ENCODE results near the gene CCDC85A. TPM values are rescaled to one million over a fixed set of nuclear protein-coding genes. Genes with fewer than 3 reads are reported as not detected.

The CCDC85A gene
- total and polyA plus RNA-seq, 4 donors, result 1.7 to 10.5 (median 6.6) TPM

DNA sequence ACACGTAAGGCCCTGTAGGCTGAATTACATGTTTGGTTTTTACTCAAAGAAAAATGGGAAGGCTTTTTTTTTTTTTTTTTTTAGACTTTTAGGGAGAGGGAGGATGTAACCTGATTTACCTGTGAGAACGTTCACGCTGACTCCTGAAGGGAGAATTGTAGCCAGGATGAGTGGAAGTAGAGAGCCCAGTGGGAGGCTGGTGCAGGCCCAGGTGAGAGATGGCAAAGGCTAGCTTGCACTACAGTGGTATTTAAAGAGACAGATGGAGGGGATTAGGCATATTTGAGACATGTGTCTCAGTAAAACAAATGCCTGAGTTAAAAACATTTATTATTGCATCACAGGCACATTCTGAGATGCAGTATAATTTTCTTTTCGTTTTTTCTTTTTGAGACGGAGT lies 107.9 kb downstream of the CCDC85A start:
- ATAC-seq (ENCODE audit: insufficient read depth, low FRiP score) (no peak), DNase-seq (no peak)
- no peaks in the 10 kb centered on the region for H3K36me3 ChIP-seq (ENCODE audit: control insufficient read depth in 4 of 4, insufficient read depth in 4 of 4, low read length in 4 of 4)
- TF ChIP-seq, protein P1, sequence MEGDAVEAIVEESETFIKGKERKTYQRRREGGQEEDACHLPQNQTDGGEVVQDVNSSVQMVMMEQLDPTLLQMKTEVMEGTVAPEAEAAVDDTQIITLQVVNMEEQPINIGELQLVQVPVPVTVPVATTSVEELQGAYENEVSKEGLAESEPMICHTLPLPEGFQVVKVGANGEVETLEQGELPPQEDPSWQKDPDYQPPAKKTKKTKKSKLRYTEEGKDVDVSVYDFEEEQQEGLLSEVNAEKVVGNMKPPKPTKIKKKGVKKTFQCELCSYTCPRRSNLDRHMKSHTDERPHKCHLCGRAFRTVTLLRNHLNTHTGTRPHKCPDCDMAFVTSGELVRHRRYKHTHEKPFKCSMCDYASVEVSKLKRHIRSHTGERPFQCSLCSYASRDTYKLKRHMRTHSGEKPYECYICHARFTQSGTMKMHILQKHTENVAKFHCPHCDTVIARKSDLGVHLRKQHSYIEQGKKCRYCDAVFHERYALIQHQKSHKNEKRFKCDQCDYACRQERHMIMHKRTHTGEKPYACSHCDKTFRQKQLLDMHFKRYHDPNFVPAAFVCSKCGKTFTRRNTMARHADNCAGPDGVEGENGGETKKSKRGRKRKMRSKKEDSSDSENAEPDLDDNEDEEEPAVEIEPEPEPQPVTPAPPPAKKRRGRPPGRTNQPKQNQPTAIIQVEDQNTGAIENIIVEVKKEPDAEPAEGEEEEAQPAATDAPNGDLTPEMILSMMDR (IDR thresholded peaks at IDR 0.05; ENCODE audit: control extremely low read depth, extremely low read depth), result no peak
- H3K4me3 ChIP-seq, result no peak overlapping the region
- H3K27me3 ChIP-seq (ENCODE audit: control insufficient read depth in 3 of 3, insufficient read depth in 3 of 3, low read length in 2 of 3), result no peaks in the 10 kb centered on the region
- peaks cover 0 to 7% (median 0%) of the 10 kb centered on the region in 5 donors for H3K4me1 ChIP-seq (ENCODE audit: control insufficient read depth in 5 of 5, insufficient read depth in 5 of 5, low read length in 5 of 5)
- no peak overlapping the region for H3K27ac ChIP-seq (ENCODE audit: low read depth in 1 of 2, low read length in 1 of 2)
- WGBS, 2 donors, result 81 to 90% methylated on average over 5 of the region's 5 CpGs
- H3K9me3 ChIP-seq (ENCODE audit: control insufficient read depth in 4 of 4, insufficient read depth in 3 of 4, low read length in 3 of 4), result no peaks in the 10 kb centered on the region
- H3K9ac ChIP-seq (ENCODE audit: insufficient read depth in 1 of 2, low read length in 2 of 2), result no peak overlapping the region

DNA sequence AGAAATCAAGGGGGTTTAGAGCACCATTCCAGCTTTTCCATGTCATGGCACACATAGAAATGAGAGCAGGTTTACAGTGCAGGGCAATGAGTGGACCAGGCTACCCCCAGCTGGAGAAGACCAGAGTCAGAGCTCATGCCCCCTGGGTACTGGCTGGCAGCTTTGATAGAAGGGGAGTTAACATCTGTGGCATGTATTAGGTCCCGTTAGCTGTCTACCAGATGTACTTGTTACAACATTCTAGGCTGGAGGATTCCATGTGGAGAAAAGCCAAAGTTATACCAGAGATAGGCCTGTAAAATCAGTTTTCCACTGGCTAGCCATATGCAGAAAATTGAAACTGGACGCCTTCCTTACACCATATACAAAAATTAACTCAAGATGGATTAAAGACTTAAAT lies 109.2 kb downstream of the CCDC85A start:
- ATAC-seq (ENCODE audit: insufficient read depth, low FRiP score) (no peak), DNase-seq (no peak)
- Histone ChIP-seq H3K27ac (ENCODE audit: low read depth in 1 of 2, low read length in 1 of 2) (no peak overlapping the region), H3K4me3 (no peak overlapping the region), H3K27me3 (ENCODE audit: control insufficient read depth in 3 of 3, insufficient read depth in 3 of 3, low read length in 2 of 3) (no peaks in the 10 kb centered on the region), H3K4me1 (ENCODE audit: control insufficient read depth in 5 of 5, insufficient read depth in 5 of 5, low read length in 5 of 5) (peaks cover 0 to 8% (median 0%) of the 10 kb centered on the region in 5 donors), H3K9me3 (ENCODE audit: control insufficient read depth in 4 of 4, insufficient read depth in 3 of 4, low read length in 3 of 4) (no peaks in the 10 kb centered on the region), H3K36me3 (ENCODE audit: control insufficient read depth in 4 of 4, insufficient read depth in 4 of 4, low read length in 4 of 4) (no peaks in the 10 kb centered on the region), H3K9ac (ENCODE audit: insufficient read depth in 1 of 2, low read length in 2 of 2) (no peak overlapping the region)
- TF ChIP-seq, protein P1 (IDR thresholded peaks at IDR 0.05; ENCODE audit: control extremely low read depth, extremely low read depth), result no peak
- 91% methylated on average over 2 of the region's 2 CpGs for WGBS, 2 donors

DNA sequence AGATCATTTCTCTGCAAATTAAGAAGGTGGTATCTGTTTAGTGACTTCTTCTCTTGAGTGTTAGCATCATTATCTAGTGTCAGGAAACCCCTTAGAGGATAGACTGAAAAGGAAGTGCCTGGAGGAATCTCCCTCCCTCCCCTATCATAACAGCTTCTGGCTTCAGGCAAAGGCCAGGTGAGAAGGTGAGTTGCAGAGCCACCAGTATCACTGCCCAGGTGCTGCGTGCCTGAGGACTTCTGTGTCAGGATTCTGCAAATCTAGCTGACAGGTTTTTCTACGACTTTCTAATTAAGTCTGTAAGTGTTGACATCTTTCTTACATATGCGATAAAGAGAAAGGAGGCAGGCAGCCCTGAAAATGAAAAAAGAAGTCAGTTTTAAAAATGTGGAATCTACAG lies 111.9 kb downstream of the CCDC85A start:
- peaks cover 0 to 5% (median 0%) of the 10 kb centered on the region in 5 donors for H3K4me1 ChIP-seq (ENCODE audit: control insufficient read depth in 5 of 5, insufficient read depth in 5 of 5, low read length in 5 of 5)
- H3K36me3 ChIP-seq (ENCODE audit: control insufficient read depth in 4 of 4, insufficient read depth in 4 of 4, low read length in 4 of 4), result no peaks in the 10 kb centered on the region
- DNase-seq, result no peak
- no peaks in the 10 kb centered on the region for H3K9me3 ChIP-seq (ENCODE audit: control insufficient read depth in 4 of 4, insufficient read depth in 3 of 4, low read length in 3 of 4)
- 82 to 86% methylated on average over 3 of the region's 3 CpGs for WGBS, 2 donors
- no peak overlapping the region for H3K9ac ChIP-seq (ENCODE audit: insufficient read depth in 1 of 2, low read length in 2 of 2)
- TF ChIP-seq, protein P1 (IDR thresholded peaks at IDR 0.05; ENCODE audit: control extremely low read depth, extremely low read depth), result no peak
- no peak overlapping the region for H3K27ac ChIP-seq (ENCODE audit: low read depth in 1 of 2, low read length in 1 of 2)
- ATAC-seq (ENCODE audit: insufficient read depth, low FRiP score), result no peak
- H3K27me3 ChIP-seq (ENCODE audit: control insufficient read depth in 3 of 3, insufficient read depth in 3 of 3, low read length in 2 of 3), result no peaks in the 10 kb centered on the region
- no peak overlapping the region for H3K4me3 ChIP-seq

DNA sequence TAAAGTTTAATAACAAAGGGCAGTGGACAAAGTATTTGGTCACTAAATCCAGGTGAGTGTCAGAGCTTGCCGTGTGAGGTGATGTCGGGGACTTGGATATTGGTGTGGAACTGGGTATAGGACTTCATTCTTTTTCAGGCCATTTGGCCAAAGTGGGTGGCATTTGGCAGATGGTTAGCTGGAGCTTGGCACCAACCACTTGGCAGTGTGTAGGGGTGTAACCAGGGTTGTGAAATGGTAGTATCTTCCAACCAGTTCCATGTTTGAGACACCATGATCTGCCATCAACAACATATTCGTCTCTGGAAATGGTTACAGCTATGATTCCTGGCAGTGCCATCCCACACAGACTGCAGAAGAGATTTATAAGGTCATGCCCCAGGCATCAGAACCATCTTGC lies 113.9 kb downstream of the CCDC85A start:
- no peaks in the 10 kb centered on the region for H3K36me3 ChIP-seq (ENCODE audit: control insufficient read depth in 4 of 4, insufficient read depth in 4 of 4, low read length in 4 of 4)
- no peaks in the 10 kb centered on the region for H3K9me3 ChIP-seq (ENCODE audit: control insufficient read depth in 4 of 4, insufficient read depth in 3 of 4, low read length in 3 of 4)
- no peak for ATAC-seq (ENCODE audit: insufficient read depth, low FRiP score)
- H3K4me1 ChIP-seq (ENCODE audit: control insufficient read depth in 5 of 5, insufficient read depth in 5 of 5, low read length in 5 of 5), result peaks cover 0 to 5% (median 0%) of the 10 kb centered on the region in 5 donors
- H3K4me3 ChIP-seq, result no peak overlapping the region
- no peak overlapping the region for H3K9ac ChIP-seq (ENCODE audit: insufficient read depth in 1 of 2, low read length in 2 of 2)
- 90 to 96% methylated on average over 3 of the region's 3 CpGs for whole genome bisulfite sequencing, 2 donors
- TF ChIP-seq, protein P1 (IDR thresholded peaks at IDR 0.05; ENCODE audit: control extremely low read depth, extremely low read depth), result no peak
- no peak for DNase-seq
- no peak overlapping the region for H3K27ac ChIP-seq (ENCODE audit: low read depth in 1 of 2, low read length in 1 of 2)
- H3K27me3 ChIP-seq (ENCODE audit: control insufficient read depth in 3 of 3, insufficient read depth in 3 of 3, low read length in 2 of 3), result no peaks in the 10 kb centered on the region

All from lung (tissue), 12 donors.